Activated naive CD8-positive, alpha-beta T cell treated with anti-CD3 and anti-CD28 coated beads, Interleukin-2, amount 50 U/mL, for 24 hours (primary cell): ENCODE data around the gene PUSL1.
A peak's percentile ranks its signal among the peaks of the same experiment; 100 is the strongest.

Source experiments
- ATAC-seq: fragments of 150-1000 bp; cut with Tn5 transposase; one replicate; pipeline ENCODE4 v1.10.0; 2021
- DNase-seq: peaks from one replicate; pipeline ENCODE4 v3.0.0; 2021
- H3K27ac Mint-ChIP-seq: one replicate; pipeline ENCODE4 v1.8.0; 2021; ENCODE audit warnings: mild to moderate bottlenecking, mixed read lengths
- H3K27me3 Mint-ChIP-seq: one replicate; pipeline ENCODE4 v1.8.0; 2021; ENCODE audit warnings: mixed read lengths
- H3K36me3 Mint-ChIP-seq: one replicate; pipeline ENCODE4 v1.8.0; 2021; ENCODE audit warnings: low read depth, mixed read lengths
- H3K4me1 Mint-ChIP-seq: one replicate; pipeline ENCODE4 v1.8.0; 2021; ENCODE audit warnings: mixed read lengths
- H3K4me3 Mint-ChIP-seq: one replicate; pipeline ENCODE4 v1.8.0; 2021; ENCODE audit warnings: mild to moderate bottlenecking, moderate library complexity, mixed read lengths
- H3K9me3 Mint-ChIP-seq: one replicate; pipeline ENCODE4 v1.8.0; 2021; ENCODE audit warnings: mixed read lengths

The PUSL1 gene

GRCh38 chr1:1347663-1348419 is 39.4 kb downstream of the PUSL1 start:
- Mint-ChIP-seq H3K9me3 (no peaks in the 10 kb centered on the region), H3K4me1 (peaks cover 23% of the 10 kb centered on the region), H3K36me3 (no peaks in the 10 kb centered on the region), H3K4me3 (peak overlapping the region; percentile 77), H3K27ac (peak overlapping the region; percentile 31), H3K27me3 (peaks cover 9% of the 10 kb centered on the region)
- DNase-seq (no peak), ATAC-seq (no peak)

GRCh38 chr1:1348420-1349255 is 40.2 kb downstream of the PUSL1 start:
- Mint-ChIP-seq H3K4me3 (peak overlapping the region; percentile 77), H3K4me1 (peaks cover 23% of the 10 kb centered on the region), H3K36me3 (no peaks in the 10 kb centered on the region), H3K27me3 (peaks cover 12% of the 10 kb centered on the region), H3K27ac (peak overlapping the region; percentile 31), H3K9me3 (no peaks in the 10 kb centered on the region)
- DNase-seq = no peak
- ATAC-seq = peak; percentile 9

DNA sequence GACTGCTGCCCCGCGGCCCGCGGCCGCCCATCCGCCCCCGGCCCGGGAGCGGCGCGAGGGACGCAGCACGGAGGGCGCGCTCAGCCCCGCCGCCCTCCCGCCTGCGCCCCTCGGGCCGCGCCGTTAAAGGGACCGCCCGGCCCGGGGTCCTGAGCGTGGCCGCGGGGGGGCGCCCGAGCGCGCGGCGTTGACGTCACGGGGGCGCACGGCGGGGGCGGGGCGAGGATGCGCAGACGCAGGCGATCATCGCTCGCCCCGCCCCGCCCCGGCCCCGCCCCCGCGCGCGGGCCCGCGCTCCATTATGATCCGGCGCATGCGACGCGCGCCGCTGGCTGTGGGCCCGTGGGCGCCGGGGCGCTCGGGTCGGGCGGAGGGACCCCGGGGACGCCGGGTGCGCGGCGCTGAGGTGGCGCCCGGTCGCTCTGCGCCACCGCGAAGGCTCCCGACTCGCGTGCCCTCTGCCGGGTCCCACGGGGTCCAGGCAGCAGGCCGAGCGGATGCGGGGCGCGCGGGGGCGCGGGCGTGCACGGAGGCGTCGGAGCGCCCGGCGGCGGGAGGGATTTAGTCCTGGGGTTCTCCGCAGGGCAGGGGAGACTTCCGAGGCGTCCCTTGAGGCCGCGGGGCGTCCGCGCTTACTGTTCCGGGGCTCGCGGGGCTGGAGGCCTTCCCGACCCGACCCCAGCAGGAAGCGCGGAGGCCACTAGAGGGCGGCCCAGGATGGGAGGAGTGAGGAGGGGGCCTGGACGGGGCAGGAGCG is 41.0 kb downstream of the PUSL1 start, which contains the start of gene DVL1:
TSS of gene DVL1 (minus strand) at position 163 of the 757 bp plus-strand sequence. CDS start 353 bp downstream, outside the sequence.
- Mint-ChIP-seq H3K27ac (peak within 1 kb of the TSS; percentile 31), H3K27me3 (peaks cover 19% of the 10 kb centered on the region), H3K4me1 (peaks cover 25% of the 10 kb centered on the region), H3K4me3 (peak within 1 kb of the TSS; percentile 77), H3K36me3 (no peaks in the 10 kb centered on the region), H3K9me3 (no peaks in the 10 kb centered on the region)
- DNase-seq (peak; percentile 78), ATAC-seq (peak; percentile 55)

- DNase-seq (no peak), ATAC-seq (no peak)
- peaks cover 20% of the 10 kb centered on the region for H3K27me3 Mint-ChIP-seq
- H3K4me3 Mint-ChIP-seq = peak overlapping the region; percentile 57
- H3K9me3 Mint-ChIP-seq = no peaks in the 10 kb centered on the region
- H3K27ac Mint-ChIP-seq = peak overlapping the region; percentile 42
- H3K4me1 Mint-ChIP-seq = peaks cover 20% of the 10 kb centered on the region
- no peaks in the 10 kb centered on the region for H3K36me3 Mint-ChIP-seq
These were observed 43.4 kb downstream of the PUSL1 start for GRCh38 chr1:1351511-1352427.

DNA sequence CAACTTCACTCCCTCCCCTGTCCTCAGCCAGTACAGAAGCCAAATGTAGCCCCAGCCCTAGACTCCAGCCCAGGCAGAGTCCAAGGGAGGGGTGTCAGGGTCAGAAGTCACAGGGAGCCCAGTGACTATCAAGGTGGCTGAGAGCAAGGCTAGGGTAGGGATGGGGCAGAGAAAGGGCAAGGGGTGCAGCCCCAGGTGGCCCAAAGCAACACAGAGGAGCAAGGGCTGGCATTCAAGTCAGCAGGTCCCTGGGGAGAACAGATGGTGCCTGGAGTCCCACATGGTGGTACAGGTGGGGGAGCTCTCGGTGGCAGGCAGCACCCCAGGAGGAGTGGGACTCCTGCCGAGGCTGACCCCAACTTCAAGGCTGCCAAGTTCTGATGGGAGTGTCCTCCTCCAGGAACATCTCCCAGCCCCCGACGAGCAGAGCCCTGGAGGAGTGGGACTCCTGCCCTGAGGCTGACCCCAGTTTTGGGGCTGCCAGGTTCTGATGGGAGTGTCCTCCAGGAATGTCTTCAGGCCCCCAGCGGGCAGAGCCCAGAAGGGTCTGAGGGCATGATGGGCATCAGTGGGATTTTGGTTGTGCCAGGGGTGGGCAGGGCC is 44.5 kb downstream of the PUSL1 start:
- no peak for ATAC-seq
- Mint-ChIP-seq H3K36me3 (no peaks in the 10 kb centered on the region), H3K4me1 (peaks cover 11% of the 10 kb centered on the region), H3K27ac (no peak overlapping the region), H3K9me3 (no peaks in the 10 kb centered on the region), H3K27me3 (peaks cover 20% of the 10 kb centered on the region), H3K4me3 (no peak overlapping the region)
- no peak for DNase-seq

DNA sequence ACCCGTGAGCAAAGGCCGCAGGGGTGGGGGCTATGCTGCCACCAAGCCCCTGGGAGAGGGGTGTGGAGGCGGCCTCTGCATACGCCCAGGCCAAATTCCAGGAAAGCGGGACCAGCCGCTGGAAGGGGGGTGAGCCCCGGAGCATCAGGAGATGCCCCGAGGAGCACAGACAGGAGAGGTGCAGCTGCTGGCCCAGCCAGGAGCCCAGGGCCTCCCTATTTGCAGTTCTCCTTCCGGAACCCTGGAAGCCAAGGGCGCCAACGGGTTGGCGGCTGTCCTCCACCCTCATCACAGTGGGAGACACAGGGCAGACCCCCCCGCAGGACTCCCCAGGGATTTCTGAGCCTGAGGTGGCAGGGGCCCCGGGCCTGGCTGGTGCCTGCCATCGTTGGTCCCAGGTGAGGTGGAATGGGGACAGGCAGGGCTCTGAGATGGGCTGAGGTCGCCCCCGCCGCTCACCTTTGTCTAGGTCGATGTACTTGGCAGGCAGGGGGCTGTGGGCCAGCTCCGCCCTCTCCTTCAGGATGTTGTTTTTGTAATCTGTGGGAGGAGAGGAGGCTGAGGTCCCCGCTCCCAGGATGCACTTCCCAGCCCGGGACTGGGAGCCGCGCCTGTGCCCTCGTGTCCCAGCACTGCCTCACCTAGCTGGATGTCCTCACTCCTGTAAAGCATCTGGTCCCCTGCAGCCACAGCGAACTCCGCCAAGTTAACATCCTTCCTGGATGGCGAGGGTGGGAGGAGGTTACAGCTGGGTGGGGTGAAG is 45.2 kb downstream of the PUSL1 start:
- peaks cover 20% of the 10 kb centered on the region for H3K27me3 Mint-ChIP-seq
- H3K4me3 Mint-ChIP-seq = no peak overlapping the region
- no peak overlapping the region for H3K27ac Mint-ChIP-seq
- no peaks in the 10 kb centered on the region for H3K9me3 Mint-ChIP-seq
- ATAC-seq (no peak), DNase-seq (no peak)
- H3K4me1 Mint-ChIP-seq = peaks cover 15% of the 10 kb centered on the region
- H3K36me3 Mint-ChIP-seq = no peaks in the 10 kb centered on the region

GRCh38 chr1:1354271-1355247 is 46.2 kb downstream of the PUSL1 start:
- Mint-ChIP-seq H3K4me1 (peaks cover 23% of the 10 kb centered on the region), H3K27me3 (peaks cover 24% of the 10 kb centered on the region), H3K4me3 (no peak overlapping the region), H3K36me3 (no peaks in the 10 kb centered on the region), H3K27ac (no peak overlapping the region), H3K9me3 (no peaks in the 10 kb centered on the region)
- DNase-seq = no peak
- no peak for ATAC-seq

GRCh38 chr1:1355416-1355815 is 47.0 kb downstream of the PUSL1 start:
- H3K9me3 Mint-ChIP-seq = no peaks in the 10 kb centered on the region
- no peak overlapping the region for H3K4me3 Mint-ChIP-seq
- peaks cover 23% of the 10 kb centered on the region for H3K4me1 Mint-ChIP-seq
- no peak for DNase-seq
- H3K27ac Mint-ChIP-seq = no peak overlapping the region
- H3K36me3 Mint-ChIP-seq = no peaks in the 10 kb centered on the region
- H3K27me3 Mint-ChIP-seq = peaks cover 24% of the 10 kb centered on the region
- peak; percentile 26 for ATAC-seq

DNA sequence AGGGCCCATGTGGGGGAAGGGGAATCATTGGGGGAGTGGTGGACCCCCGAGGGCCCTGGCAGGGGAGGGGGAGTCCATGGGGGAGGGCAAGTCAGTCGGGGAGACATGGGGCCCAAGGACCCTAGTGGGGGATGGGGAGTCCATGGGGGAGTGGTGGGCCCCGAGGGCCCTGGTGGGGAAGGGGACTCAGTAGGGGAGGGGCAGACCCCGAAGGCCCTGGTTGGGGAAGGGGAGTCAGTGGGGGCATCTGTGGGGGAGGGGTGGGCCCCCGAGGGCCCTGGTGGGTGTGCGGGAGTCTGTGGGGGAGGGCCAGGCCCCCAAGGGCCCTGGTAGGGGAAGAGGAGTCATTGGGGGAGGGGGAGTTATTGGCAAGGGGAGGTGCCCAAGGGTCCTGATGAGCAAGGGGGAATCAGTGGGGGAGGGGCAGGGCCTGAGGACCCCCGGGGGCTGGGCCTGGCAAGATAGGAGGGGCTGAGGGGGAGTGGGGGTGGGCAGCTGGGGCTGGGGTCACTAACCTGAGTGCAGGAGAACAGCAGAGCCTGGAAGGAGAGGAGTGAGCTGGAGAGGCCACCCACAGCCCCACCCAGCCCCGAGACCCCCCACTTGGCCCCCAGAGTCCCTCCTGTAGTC is 47.9 kb downstream of the PUSL1 start:
- H3K36me3 Mint-ChIP-seq = no peaks in the 10 kb centered on the region
- DNase-seq (no peak), ATAC-seq (no peak)
- peaks cover 23% of the 10 kb centered on the region for H3K4me1 Mint-ChIP-seq
- H3K9me3 Mint-ChIP-seq = no peaks in the 10 kb centered on the region
- H3K27me3 Mint-ChIP-seq = peaks cover 24% of the 10 kb centered on the region
- no peak overlapping the region for H3K27ac Mint-ChIP-seq
- H3K4me3 Mint-ChIP-seq = no peak overlapping the region

DNA sequence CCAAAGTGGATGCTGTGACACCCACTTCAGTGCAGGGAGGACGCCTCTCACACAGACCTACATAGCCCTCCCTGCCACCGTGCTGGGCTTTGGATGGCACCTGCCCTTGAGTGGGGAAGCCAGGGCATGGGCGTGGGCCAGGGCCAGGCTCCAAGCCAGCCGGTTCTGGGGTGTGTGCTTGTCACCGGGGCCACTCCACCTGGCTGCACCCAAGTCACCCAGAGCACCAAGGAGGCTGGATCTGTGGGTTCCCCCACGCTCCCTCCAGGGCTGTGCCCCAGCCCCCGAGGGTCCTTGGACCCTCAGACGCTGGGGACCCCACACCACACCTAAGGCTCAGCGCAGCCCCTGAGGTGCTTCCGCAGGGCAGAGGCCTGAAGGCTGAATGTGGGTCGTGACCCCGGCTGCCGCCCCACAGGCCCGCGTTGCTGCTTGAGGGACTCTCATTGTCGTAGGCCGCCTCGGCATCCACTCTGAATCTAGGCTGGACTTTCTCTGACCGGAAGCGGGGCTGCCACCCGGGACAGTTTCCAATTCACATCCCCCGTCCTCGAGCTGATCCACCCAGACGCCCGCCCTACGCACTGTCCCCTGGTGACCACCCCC is 48.5 kb downstream of the PUSL1 start:
- peaks cover 24% of the 10 kb centered on the region for H3K27me3 Mint-ChIP-seq
- H3K4me1 Mint-ChIP-seq = peaks cover 23% of the 10 kb centered on the region
- no peak overlapping the region for H3K27ac Mint-ChIP-seq
- H3K4me3 Mint-ChIP-seq = no peak overlapping the region
- no peak for DNase-seq
- no peak for ATAC-seq
- H3K9me3 Mint-ChIP-seq = no peaks in the 10 kb centered on the region
- no peaks in the 10 kb centered on the region for H3K36me3 Mint-ChIP-seq

GRCh38 chr1:1357871-1358432 is 49.6 kb downstream of the PUSL1 start:
- H3K4me3 Mint-ChIP-seq = no peak overlapping the region
- ATAC-seq = no peak
- no peaks in the 10 kb centered on the region for H3K9me3 Mint-ChIP-seq
- H3K27me3 Mint-ChIP-seq = peaks cover 14% of the 10 kb centered on the region
- no peaks in the 10 kb centered on the region for H3K36me3 Mint-ChIP-seq
- H3K4me1 Mint-ChIP-seq = peaks cover 14% of the 10 kb centered on the region
- no peak overlapping the region for H3K27ac Mint-ChIP-seq
- DNase-seq = no peak
